Measurements from ENCODE around the gene ARPP21. TPM values are rescaled to one million over a fixed set of nuclear protein-coding genes. Genes with fewer than 3 reads are reported as not detected.

Gene ARPP21
- polyA plus RNA-seq, 1 of the 3 experiments (the other 2 are of a cell fraction), result 1.6 TPM

DNA sequence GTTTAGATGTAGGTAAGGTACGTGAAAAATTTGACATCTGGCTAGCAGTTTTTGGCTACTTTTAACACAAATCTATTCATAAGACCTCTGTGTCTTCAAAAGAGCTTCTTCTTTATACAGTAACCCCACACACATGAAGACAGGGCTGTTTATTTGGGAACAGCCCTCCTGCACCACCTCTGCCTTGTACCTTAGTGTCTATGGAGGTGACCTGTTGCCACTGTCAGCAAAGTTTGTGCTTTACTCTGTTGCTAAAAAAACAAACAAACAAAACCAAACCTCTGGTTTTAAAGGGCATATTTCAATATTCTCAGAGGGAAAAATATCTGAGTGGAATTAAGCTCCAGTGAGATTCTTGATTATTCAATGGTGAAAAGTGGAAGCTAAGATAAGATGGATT is 122.0 kb downstream of the ARPP21 start:
- no peaks in the 10 kb centered on the region for H3K36me3 ChIP-seq (replicated peaks in 1 of 2; ENCODE audit: control insufficient read depth in 1 of 2, insufficient read depth in 2 of 2, low read length in 1 of 2)
- WGBS (ENCODE audit: low lambda C conversion rate), result 53% methylated on average over 1 of the region's 1 CpG
- no peak overlapping the region for H3K4me3 ChIP-seq (ENCODE audit: low read depth in 2 of 2, low read length in 1 of 2)
- H3K9me3 ChIP-seq, result no peaks in the 10 kb centered on the region
- no peak for DNase-seq
- no peak overlapping the region for H2AFZ ChIP-seq (ENCODE audit: low read depth)
- no peaks in the 10 kb centered on the region for H3F3A ChIP-seq (replicated peaks; ENCODE audit: insufficient read depth)
- H3K27me3 ChIP-seq (ENCODE audit: insufficient read depth), result no peaks in the 10 kb centered on the region
- H3K9me2 ChIP-seq, result no peaks in the 10 kb centered on the region
- peaks cover 0 to 3% of the 10 kb centered on the region in 2 experiments; a peak in 1 of 4 replicates for H3K4me1 ChIP-seq (ENCODE audit: control insufficient read depth in 1 of 2, insufficient read depth in 2 of 2, low read depth in 1 of 2, low read length in 1 of 2)
- H3K4me2 ChIP-seq, result no peak overlapping the region
- ChIA-PET POLR2A (no interaction called here), CTCF (interaction anchor here (1.0 kb wide), 1 partner anchor 9 kb away, joined by 3 read pairs; no protein-coding TSS in a partner anchor)
- TF ChIP-seq RFX5 (IDR thresholded peaks at IDR 0.05; ENCODE audit: low read length), result no peak
- TF ChIP-seq RAD21 (IDR thresholded peaks at IDR 0.05; ENCODE audit: low read length), result no peak
- no peak for TF ChIP-seq TEAD4 (IDR thresholded peaks at IDR 0.05; ENCODE audit: borderline replicate concordance, insufficient read depth)
- TF ChIP-seq MXI1 (IDR thresholded peaks at IDR 0.05; ENCODE audit: low read depth, low read length), result no peak
- no peak for TF ChIP-seq POLR2AphosphoS5 (IDR thresholded peaks at IDR 0.05; ENCODE audit: low read depth, low read length)
- no peak for TF ChIP-seq IRF3 (IDR thresholded peaks at IDR 0.05; ENCODE audit: low read depth, low read length)
- no peak for TF ChIP-seq FOXM1 (IDR thresholded peaks at IDR 0.05; ENCODE audit: low read depth)
- no peak for TF ChIP-seq USF1 (IDR thresholded peaks at IDR 0.05; ENCODE audit: borderline replicate concordance, low read depth)
- TF ChIP-seq FOXJ3 (CRISPR knock-in tag; IDR thresholded peaks at IDR 0.05), result no peak
- no peak for TF ChIP-seq USF2 (IDR thresholded peaks at IDR 0.05; ENCODE audit: borderline replicate concordance, low read depth, low read length)
- TF ChIP-seq CTCF (IDR thresholded peaks at IDR 0.05), result no peak
- TF ChIP-seq RCOR1 (IDR thresholded peaks at IDR 0.05; ENCODE audit: low read length), result no peak
- TF ChIP-seq JUND (IDR thresholded peaks at IDR 0.05), result no peak
- TF ChIP-seq GABPA (IDR thresholded peaks at IDR 0.05; ENCODE audit: low read depth), result no peak
- no peak for TF ChIP-seq EZH2phosphoT487 (IDR thresholded peaks at IDR 0.05; ENCODE audit: borderline replicate concordance, low read depth)
- TF ChIP-seq PBX3 (IDR thresholded peaks at IDR 0.05), result no peak
- TF ChIP-seq NFIC (IDR thresholded peaks at IDR 0.05; ENCODE audit: borderline replicate concordance), result no peak
- TF ChIP-seq MAX (IDR thresholded peaks at IDR 0.05; ENCODE audit: low read depth), result no peak
- no peak for TF ChIP-seq ELF1 (IDR thresholded peaks at IDR 0.05)
- no peak for TF ChIP-seq ZBTB33 (IDR thresholded peaks at IDR 0.05; ENCODE audit: borderline replicate concordance, low read depth)
- H4K20me1 ChIP-seq (ENCODE audit: insufficient read depth), result no peaks in the 10 kb centered on the region
- H3K79me2 ChIP-seq (ENCODE audit: insufficient read depth), result no peaks in the 10 kb centered on the region
- no peak overlapping the region for H3K9ac ChIP-seq
- no peak overlapping the region for H3K27ac ChIP-seq (ENCODE audit: low read depth in 2 of 2, low read length in 1 of 2)

All from SK-N-SH (cell line).